GM06990 (cell line): Measurements from ENCODE around the gene CCL19.

Experiments used
- DNase-seq: peaks from one replicate; pipeline ENCODE4 v3.0.0-alpha.2; 2011; ENCODE audit not compliant: insufficient read length; ENCODE audit errors: extremely low read depth
- H3K27me3 ChIP-seq: replicated peaks from 2 replicates; pipeline ENCODE4 v1.6.0; 2011; ENCODE audit warnings: low read length; ENCODE audit not compliant: control insufficient read depth, insufficient read depth
- H3K36me3 ChIP-seq: 2 replicates; pipeline ENCODE4 v1.5.1; 2011; ENCODE audit warnings: low read length; ENCODE audit not compliant: control insufficient read depth, insufficient read depth
- H3K4me3 ChIP-seq: replicated peaks from 2 replicates; pipeline ENCODE4 v1.5.1; 2011; ENCODE audit warnings: low read depth, mild to moderate bottlenecking, control low read depth, low read length
- TF ChIP-seq, protein P1 (sequence below): IDR thresholded peaks from 2 replicates; pipeline ENCODE4 v1.5.1; 2011; ENCODE audit warnings: low read length, control low read depth, mild to moderate bottlenecking, inconsistent platforms; ENCODE audit not compliant: insufficient read depth, poor library complexity, severe bottlenecking

CCL19 gene

DNA sequence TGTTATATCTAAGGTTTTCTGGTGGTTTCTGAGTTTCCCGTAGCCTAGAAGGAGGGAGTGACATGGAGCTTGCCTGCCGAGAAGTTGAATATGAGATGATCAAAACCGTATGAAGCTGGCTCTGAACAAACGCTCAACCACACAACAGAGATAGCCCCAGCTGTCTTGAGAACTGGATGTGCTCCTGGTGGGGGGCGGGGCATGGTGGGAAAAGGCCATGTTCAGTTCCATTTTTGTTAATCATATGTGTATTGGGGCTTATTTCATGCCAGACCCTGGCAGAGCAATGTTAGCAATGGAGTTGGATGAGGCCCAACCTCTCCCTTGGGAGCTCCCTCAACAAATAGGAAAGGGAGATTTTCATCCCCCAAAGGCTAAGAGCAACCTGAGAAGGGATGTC lies 4.8 kb downstream of the CCL19 start:
- H3K27me3 ChIP-seq: no peaks in the 10 kb centered on the region

DNA sequence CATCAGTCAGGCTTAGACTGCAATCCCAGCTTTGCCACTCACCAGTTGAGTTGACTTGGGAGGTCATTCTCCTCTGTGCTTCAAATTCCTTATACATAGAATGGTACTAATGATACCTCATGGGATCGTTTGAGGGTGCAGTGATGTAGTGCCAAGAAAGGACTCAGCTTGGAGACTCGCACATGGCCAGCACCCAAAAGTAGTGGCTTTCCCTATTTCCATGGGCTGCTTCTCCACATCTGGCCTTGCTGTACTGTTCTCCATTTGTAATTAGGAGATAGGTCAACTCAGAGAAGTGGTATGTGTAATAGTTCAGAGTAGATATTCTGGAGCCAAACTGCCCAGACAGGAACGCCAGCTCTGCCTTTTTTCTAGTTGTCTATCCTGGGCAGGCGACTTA lies 5.5 kb downstream of the CCL19 start:
- TF ChIP-seq, protein P1, sequence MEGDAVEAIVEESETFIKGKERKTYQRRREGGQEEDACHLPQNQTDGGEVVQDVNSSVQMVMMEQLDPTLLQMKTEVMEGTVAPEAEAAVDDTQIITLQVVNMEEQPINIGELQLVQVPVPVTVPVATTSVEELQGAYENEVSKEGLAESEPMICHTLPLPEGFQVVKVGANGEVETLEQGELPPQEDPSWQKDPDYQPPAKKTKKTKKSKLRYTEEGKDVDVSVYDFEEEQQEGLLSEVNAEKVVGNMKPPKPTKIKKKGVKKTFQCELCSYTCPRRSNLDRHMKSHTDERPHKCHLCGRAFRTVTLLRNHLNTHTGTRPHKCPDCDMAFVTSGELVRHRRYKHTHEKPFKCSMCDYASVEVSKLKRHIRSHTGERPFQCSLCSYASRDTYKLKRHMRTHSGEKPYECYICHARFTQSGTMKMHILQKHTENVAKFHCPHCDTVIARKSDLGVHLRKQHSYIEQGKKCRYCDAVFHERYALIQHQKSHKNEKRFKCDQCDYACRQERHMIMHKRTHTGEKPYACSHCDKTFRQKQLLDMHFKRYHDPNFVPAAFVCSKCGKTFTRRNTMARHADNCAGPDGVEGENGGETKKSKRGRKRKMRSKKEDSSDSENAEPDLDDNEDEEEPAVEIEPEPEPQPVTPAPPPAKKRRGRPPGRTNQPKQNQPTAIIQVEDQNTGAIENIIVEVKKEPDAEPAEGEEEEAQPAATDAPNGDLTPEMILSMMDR: no peak
- Histone ChIP-seq H3K4me3 (no peak overlapping the region), H3K27me3 (no peaks in the 10 kb centered on the region), H3K36me3 (no peaks in the 10 kb centered on the region)
- no peak for DNase-seq

More for the DNA sequence above, 4.8 kb downstream of the CCL19 start:
- TF ChIP-seq, protein P1: no peak
- no peak for DNase-seq
- Histone ChIP-seq H3K4me3 (no peak overlapping the region), H3K36me3 (no peaks in the 10 kb centered on the region)

DNA sequence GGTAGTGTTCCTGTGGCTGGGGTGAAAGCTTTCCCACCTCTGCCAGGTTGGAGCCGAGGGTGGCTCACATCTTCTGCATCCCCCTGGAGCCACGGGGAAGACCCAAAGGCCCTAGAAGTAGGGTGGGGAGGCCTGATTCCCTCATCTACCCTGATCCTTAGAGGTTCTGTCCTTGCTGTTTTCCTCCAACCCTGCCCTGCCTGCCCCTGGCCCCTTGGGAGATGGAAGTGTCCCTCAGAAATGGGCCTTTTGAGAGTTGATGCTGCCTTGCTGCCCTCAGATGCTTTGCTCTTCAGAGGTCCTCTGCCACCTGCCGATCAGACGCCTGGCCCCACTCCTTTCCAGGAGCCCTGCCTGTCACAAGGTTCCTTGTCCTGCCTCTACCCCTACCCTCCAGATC lies 6.3 kb downstream of the CCL19 start:
- TF ChIP-seq, protein P1: no peak
- H3K36me3 ChIP-seq: no peaks in the 10 kb centered on the region

DNA sequence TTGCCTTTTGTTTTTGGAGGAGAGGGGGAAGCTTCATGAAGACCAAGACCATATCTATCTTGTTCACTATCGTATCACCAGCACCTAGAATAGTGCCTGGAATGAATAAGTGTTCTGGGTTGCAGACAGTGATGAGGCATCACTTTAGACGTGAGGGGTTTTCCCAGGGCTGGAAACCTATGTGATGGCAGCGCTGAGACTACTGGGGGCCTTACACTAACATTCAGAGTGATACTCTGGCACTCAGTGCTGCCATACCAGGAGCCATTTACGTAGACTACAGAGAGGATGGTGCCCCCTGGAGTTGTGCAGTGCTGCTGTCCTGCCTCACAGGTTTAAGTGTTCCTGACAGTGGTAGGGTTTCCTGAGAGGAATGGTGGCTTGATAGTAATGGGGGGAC lies 6.9 kb downstream of the CCL19 start:
- no peak for DNase-seq
- H3K27me3 ChIP-seq: no peaks in the 10 kb centered on the region
- no peak overlapping the region for H3K4me3 ChIP-seq
- H3K36me3 ChIP-seq: no peaks in the 10 kb centered on the region
- TF ChIP-seq, protein P1: peak; percentile 7

More for the DNA sequence above, 6.3 kb downstream of the CCL19 start:
- Histone ChIP-seq H3K4me3 (no peak overlapping the region), H3K27me3 (no peaks in the 10 kb centered on the region)
- no peak for DNase-seq

DNA sequence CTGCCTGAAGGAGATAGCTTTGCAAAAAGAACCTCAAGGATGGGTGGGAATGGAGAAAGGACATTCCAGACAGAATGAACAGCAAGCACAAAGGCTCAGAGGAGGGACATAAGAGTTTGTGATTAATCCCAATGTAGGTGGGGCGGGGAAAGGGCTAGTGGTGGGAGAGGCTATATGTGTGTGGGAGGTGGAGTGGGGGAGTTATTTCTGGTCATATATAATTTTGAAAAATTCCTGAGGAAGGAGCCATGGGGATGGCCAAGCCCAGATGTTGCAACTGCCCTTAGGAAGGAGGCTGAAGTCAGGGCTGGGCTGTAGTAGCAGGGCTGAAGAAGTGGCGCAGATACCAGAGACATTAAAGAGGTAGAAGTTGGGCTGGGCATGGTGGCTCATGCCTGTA lies 15.2 kb downstream of the CCL19 start:
- Histone ChIP-seq H3K27me3 (no peaks in the 10 kb centered on the region), H3K36me3 (no peaks in the 10 kb centered on the region), H3K4me3 (no peak overlapping the region)
- TF ChIP-seq, protein P1: no peak
- DNase-seq: no peak

DNA sequence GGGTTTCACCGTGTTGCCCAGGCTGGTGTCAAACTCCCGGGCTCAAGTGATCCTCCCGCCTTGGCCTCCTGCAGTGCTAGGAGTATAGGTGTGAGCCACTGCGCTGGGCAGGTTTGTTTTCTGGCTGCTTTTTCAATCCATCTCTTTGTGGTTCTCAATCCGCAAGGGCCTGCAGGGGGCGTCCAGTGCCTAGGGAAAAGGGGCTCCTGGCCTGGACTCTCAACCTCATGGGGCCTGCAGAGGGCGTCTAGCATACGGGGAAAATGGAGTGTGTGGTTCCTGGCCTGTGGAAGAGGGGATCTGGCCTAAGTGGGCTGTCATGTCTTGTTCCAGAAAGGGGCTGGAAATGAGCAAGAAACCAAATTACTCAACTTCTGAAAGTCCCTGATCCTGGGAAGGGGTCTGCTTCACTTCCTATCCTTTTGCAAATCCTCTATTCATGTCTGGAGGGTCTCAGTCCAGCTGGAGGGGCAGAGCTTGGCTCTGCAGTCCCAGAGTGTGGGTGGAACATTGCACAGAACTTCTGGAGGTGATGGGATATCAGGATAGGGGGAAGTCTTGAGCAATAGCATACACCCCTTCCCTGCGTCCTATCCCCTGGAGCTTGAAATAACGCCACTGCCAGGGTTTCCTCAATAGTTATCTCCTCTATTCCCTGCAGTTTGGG lies 15.9 kb downstream of the CCL19 start:
- no peak overlapping the region for H3K4me3 ChIP-seq
- H3K27me3 ChIP-seq: no peaks in the 10 kb centered on the region
- H3K36me3 ChIP-seq: no peaks in the 10 kb centered on the region
- TF ChIP-seq, protein P1: peak; percentile 99
- no peak for DNase-seq
